PC-9 (cell line): ENCODE results near the gene MTG1.

ENCODE experiments used
- EZH2 ChIP-seq: fragments of 200-600 bp; sonication (generic); IDR thresholded peaks from 2 replicates; pipeline ENCODE4 v1.8.0; 2017; ENCODE audit warnings: antibody characterized with exemption, low read depth
- TF ChIP-seq, protein P1 (sequence below): fragments of 200-600 bp; sonication (generic); conservative IDR thresholded peaks from 2 replicates; pipeline ENCODE4 v1.6.1; 2017; ENCODE audit warnings: mixed run types, antibody characterized with exemption, mild to moderate bottlenecking, moderate library complexity

DNA sequence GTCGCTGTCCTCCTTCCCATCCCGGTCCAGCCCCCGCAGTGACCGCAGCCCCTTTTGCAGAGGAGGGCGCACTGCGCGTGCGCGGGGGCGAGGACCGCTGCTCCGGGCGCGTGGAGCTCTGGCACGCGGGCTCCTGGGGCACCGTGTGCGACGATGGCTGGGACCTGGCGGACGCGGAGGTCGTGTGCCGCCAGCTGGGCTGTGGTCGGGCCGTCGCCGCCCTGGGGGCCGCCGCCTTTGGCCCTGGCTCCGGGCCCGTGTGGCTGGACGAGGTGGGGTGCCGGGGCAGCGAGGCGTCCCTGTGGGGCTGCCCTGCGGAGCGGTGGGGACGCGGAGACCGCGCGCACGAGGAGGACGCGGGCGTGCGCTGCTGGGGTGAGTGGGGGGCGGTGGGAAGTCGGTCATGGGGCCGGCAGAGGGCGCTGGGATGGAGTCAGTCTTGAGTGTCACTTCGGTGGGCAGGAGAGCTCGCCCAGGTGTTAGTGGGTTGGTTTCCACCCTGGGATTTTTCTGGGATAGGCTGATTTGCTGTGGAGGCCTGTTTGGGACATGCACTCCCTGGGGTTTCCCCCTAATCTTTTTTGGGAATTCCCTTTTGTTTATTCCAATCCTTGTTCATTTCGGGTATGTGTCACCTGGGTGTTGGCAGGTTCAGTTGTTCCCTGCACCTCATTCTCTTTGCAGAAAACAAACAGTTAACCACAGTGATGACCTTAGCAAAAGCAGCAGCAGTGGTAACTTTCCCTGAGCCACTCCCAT, 71.4 kb downstream of the MTG1 start:
- TF ChIP-seq, protein P1, sequence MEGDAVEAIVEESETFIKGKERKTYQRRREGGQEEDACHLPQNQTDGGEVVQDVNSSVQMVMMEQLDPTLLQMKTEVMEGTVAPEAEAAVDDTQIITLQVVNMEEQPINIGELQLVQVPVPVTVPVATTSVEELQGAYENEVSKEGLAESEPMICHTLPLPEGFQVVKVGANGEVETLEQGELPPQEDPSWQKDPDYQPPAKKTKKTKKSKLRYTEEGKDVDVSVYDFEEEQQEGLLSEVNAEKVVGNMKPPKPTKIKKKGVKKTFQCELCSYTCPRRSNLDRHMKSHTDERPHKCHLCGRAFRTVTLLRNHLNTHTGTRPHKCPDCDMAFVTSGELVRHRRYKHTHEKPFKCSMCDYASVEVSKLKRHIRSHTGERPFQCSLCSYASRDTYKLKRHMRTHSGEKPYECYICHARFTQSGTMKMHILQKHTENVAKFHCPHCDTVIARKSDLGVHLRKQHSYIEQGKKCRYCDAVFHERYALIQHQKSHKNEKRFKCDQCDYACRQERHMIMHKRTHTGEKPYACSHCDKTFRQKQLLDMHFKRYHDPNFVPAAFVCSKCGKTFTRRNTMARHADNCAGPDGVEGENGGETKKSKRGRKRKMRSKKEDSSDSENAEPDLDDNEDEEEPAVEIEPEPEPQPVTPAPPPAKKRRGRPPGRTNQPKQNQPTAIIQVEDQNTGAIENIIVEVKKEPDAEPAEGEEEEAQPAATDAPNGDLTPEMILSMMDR = no peak
- TF ChIP-seq EZH2 = no peak
